Thymus (tissue), 11 donors: Measurements from ENCODE around the gene NXNL2. TPM values are rescaled to one million over a fixed set of nuclear protein-coding genes. Genes with fewer than 3 reads are reported as not detected.

Experiments used
- DNase-seq, 9 donors: peaks; one replicate each; pipeline ENCODE4 v3.0.0-alpha.2; 2013; ENCODE audit warnings: low spot score in 9 of 9, low read depth in 6 of 9, missing footprints in 1 of 9
- H3K27ac ChIP-seq, 2 donors: one replicate each; pipeline ENCODE4 v1.5.1; 2013; ENCODE audit warnings: control low read depth in 1 of 2, low read depth in 1 of 2, low read length in 1 of 2, mild to moderate bottlenecking in 1 of 2, moderate library complexity in 1 of 2
- H3K27me3 ChIP-seq, 2 donors: one replicate each; pipeline ENCODE4 v1.5.1; 2013; ENCODE audit warnings: low read length in 1 of 2; ENCODE audit not compliant: control insufficient read depth in 2 of 2, insufficient read depth in 1 of 2
- H3K36me3 ChIP-seq, 2 donors: one replicate each; pipeline ENCODE4 v1.5.1; 2013; ENCODE audit warnings: low read length in 1 of 2, mild to moderate bottlenecking in 1 of 2, moderate library complexity in 1 of 2; ENCODE audit not compliant: control insufficient read depth in 2 of 2, insufficient read depth in 2 of 2
- H3K4me1 ChIP-seq, 2 donors: one replicate each; pipeline ENCODE4 v1.5.1; 2013; ENCODE audit warnings: low read length in 2 of 2; ENCODE audit not compliant: control insufficient read depth in 2 of 2, insufficient read depth in 2 of 2
- H3K4me3 ChIP-seq, 2 donors: one replicate each; pipeline ENCODE4 v1.5.1; 2013; ENCODE audit warnings: low read length in 2 of 2, control low read depth in 1 of 2, mild to moderate bottlenecking in 1 of 2
- H3K9me3 ChIP-seq, 2 donors: one replicate each; pipeline ENCODE4 v1.5.1; 2013; ENCODE audit warnings: low read length in 1 of 2, mild to moderate bottlenecking in 1 of 2; ENCODE audit not compliant: control insufficient read depth in 2 of 2, insufficient read depth in 1 of 2
- WGBS: extraction: QIAGEN DNeasy Blood & Tissue Kit; methylation state at CpG from one replicate; pipeline ENCODE4 v1.1.7; 2013; 5-methylcytosine and 5-hydroxymethylcytosine counted together
- polyA plus RNA-seq: library from polyadenylated mRNA; stranded (reverse); fragments of 200-250 nt; gene quantifications from one replicate; pipeline ENCODE4 v1.2.3, GENCODE V29; 2013
- total RNA-seq: library from RNA; stranded (reverse); fragments of 120-200 nt; gene quantifications from one replicate; pipeline ENCODE4 v1.2.4, GENCODE V29; 2013
- donor health status: healthy.

NXNL2 gene
- total and polyA plus RNA-seq, 2 donors, result 0.05 to 0.34 TPM

DNA sequence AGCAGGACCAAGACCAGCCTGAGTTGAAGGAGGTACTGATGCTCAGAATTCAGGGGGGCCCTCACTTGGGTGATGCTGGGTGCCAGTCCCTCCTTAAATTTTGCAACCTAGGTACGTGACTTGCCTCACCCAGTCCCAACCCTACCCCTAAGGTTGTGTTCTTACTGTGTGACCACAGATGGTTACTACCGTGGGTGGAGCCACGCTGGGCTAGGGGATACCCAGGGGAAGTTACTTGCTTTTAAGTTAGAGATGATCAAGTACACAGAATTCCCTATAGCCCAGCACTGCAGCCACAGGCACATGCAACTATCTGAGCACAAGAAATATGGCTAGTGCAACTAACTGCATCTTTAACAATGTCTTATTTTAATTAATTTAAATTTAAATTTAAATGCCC lies 32.9 kb downstream of the NXNL2 start:
- no peaks in the 10 kb centered on the region for H3K36me3 ChIP-seq
- H3K4me3 ChIP-seq, result no peak overlapping the region
- no peaks in the 10 kb centered on the region for H3K9me3 ChIP-seq
- no peaks in the 10 kb centered on the region for H3K4me1 ChIP-seq
- WGBS, result 90% methylated on average over 3 of the region's 3 CpGs
- H3K27ac ChIP-seq, result no peak overlapping the region
- no peaks in the 10 kb centered on the region for H3K27me3 ChIP-seq
- no peak for DNase-seq

DNA sequence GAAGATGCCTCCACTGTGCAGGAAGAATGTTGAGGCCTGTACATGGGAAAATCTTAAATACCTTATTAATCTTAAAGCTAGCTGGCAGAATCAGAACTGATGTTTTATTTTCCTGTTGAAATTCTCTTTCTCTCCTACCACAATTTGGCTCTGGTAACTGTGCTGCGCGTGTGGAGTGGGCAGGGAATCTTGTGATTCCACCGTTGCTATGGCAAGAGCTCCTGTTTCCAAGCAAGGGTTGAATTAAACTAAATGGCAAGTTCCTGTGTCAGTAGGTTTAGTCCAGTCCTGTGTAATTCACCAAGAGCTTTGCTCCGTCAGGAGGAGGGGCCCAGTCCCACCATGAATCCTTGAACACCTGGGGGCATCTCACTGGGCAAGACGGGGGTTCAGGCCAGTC lies 36.4 kb downstream of the NXNL2 start:
- no peaks in the 10 kb centered on the region for H3K9me3 ChIP-seq
- no peak overlapping the region for H3K27ac ChIP-seq
- H3K36me3 ChIP-seq, result no peaks in the 10 kb centered on the region
- 98% methylated on average over 5 of the region's 5 CpGs for WGBS
- H3K27me3 ChIP-seq, result peaks cover 0 to 2% of the 10 kb centered on the region in 2 donors
- H3K4me3 ChIP-seq, result no peak overlapping the region
- DNase-seq, result no peak
- no peaks in the 10 kb centered on the region for H3K4me1 ChIP-seq

DNA sequence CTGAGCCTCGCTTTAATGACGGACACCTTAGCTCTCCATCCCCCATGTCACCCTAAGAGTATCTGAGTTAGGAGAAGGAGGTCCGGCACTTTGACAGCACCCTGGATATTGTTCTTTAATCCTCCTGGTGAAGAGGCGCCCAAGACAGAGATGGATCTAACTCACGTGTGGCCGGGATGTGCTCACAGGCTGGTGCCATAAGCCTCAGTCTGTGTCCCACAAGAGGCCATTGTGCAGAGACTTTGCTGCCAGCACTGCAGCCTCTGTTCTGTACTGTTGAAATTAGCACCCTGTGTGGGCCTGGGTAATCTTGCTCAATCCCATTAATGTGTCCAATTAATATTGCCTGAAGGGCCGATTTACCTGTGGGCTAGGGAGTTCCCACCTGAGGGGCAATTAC lies 37.7 kb downstream of the NXNL2 start:
- WGBS, result 97% methylated on average over 7 of the region's 7 CpGs

DNA sequence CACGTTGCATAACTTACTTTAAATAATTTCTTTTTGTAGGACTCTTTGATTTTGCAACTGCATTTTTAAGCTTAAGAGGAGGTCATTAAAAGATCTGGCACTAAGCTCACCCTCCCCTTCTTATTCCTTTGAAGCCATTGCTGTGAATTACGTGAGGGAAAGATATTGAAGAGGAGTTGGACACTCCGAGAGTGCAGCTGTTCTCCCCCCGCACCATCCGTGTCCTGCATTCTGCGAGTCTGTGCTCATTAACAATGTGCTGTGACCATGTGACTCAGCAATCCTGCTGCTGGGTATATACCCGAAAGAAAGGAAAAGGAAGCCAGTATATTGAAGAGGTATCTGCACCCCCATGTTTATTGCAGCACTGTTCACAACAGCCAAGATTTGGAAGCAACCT lies 40.0 kb downstream of the NXNL2 start:
- WGBS, result 18% methylated on average over 7 of the region's 7 CpGs
- Histone ChIP-seq H3K27me3 (peaks cover 0 to 2% of the 10 kb centered on the region in 2 donors), H3K4me3 (no peak overlapping the region), H3K36me3 (no peaks in the 10 kb centered on the region), H3K9me3 (no peaks in the 10 kb centered on the region), H3K27ac (no peak overlapping the region), H3K4me1 (no peaks in the 10 kb centered on the region)
- DNase-seq, result no peak

More for the DNA sequence above, 37.7 kb downstream of the NXNL2 start:
- H3K36me3 ChIP-seq, result no peaks in the 10 kb centered on the region
- H3K9me3 ChIP-seq, result no peaks in the 10 kb centered on the region
- no peak overlapping the region for H3K27ac ChIP-seq
- H3K27me3 ChIP-seq, result peaks cover 0 to 2% of the 10 kb centered on the region in 2 donors
- no peak for DNase-seq
- no peak overlapping the region for H3K4me3 ChIP-seq
- no peaks in the 10 kb centered on the region for H3K4me1 ChIP-seq

DNA sequence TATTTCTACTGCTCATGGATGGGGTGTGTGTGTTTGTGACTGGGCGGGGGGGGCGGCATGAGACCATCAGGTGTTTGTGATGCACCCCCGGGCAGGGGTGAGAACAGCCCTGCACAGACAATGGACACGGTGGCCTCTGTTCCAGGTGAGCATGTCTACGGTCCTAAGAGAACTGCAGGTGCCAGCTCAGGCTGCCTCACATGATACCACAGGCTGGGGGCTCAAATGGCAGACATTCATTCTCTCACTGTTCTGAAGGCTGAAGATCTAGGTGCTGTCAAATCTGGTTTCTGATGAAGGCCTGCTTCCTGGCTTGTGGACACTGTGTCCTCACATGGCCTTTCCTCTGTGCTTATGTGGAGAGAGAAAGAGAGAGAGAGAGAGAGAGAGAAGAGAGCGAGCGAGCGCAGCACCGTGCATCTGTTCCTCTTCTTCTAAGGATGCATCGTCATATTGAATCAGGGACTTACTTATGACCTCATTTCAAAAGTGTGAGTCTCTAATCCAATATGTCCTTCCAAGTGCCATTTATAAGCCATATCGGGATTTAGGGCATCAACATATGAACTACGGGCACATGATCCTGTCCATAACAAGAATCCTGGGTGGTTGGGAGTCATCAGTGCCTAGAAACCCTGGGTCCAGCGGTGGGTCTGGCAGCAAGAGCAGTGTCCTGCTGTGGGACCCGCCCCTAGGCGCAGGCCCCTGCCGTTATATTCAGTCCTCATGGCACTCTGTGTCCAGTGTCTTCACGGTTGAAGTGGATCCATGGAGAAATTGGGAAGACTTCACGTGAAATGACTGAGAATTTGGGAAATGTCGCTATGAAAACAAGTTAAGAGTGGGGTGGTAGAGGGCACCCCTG lies 42.5 kb downstream of the NXNL2 start:
- DNase-seq, result no peak
- Histone ChIP-seq H3K4me1 (no peaks in the 10 kb centered on the region), H3K36me3 (no peaks in the 10 kb centered on the region), H3K9me3 (no peaks in the 10 kb centered on the region), H3K27me3 (peaks cover 0 to 2% of the 10 kb centered on the region in 2 donors), H3K27ac (no peak overlapping the region), H3K4me3 (no peak overlapping the region)
- 93% methylated on average over 19 of the region's 19 CpGs for WGBS

DNA sequence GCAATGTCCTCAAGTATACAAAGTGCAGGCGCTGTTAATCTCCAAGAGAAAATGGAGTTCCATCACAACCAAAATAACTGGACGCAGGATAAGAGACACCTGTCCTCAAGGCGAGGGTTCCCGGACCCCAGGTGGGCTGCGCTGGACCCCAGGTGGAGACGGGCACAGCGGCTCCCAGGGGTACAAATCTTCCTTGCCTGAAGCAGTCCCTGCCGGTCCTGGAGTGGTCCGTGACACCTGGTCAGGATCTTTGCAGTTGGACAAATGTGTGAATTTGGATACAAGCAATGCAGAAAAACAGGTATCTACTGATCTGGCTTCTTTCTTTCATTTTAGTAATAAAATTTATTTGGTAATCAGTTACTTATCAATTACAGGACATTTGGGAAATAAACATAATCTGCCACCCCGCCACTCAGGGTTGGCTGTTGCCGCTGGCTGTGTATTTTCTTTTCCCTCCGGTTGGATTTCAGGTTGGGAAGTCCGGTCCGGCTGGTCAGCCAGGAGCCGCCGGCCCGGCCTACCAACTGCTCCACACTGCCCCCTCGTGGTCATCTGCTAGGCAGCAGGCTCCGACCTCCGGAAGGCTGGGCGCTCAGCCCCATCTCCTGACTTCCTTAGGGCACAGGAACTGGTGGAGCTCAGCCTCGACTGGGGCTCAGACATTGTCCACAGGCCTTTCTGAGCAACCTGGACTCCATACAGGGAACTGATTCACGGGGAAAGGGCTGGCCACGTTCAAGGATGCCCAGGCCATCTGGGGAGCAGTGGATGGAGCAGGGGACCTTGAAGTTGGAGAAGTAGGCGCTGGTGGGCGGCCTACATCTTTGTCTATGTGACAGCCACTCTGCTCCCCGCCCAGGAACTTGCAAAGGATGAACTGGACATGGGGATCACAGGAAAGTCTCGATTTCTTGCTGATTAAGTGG lies 43.4 kb downstream of the NXNL2 start:
- no peak overlapping the region for H3K4me3 ChIP-seq
- H3K9me3 ChIP-seq, result no peaks in the 10 kb centered on the region
- peak; percentile 13 to 61 (median 40) for DNase-seq
- WGBS, result 53% methylated on average over 28 of the region's 28 CpGs
- H3K27me3 ChIP-seq, result peaks cover 0 to 2% of the 10 kb centered on the region in 2 donors
- H3K4me1 ChIP-seq, result no peaks in the 10 kb centered on the region
- no peaks in the 10 kb centered on the region for H3K36me3 ChIP-seq
- H3K27ac ChIP-seq, result no peak overlapping the region

DNA sequence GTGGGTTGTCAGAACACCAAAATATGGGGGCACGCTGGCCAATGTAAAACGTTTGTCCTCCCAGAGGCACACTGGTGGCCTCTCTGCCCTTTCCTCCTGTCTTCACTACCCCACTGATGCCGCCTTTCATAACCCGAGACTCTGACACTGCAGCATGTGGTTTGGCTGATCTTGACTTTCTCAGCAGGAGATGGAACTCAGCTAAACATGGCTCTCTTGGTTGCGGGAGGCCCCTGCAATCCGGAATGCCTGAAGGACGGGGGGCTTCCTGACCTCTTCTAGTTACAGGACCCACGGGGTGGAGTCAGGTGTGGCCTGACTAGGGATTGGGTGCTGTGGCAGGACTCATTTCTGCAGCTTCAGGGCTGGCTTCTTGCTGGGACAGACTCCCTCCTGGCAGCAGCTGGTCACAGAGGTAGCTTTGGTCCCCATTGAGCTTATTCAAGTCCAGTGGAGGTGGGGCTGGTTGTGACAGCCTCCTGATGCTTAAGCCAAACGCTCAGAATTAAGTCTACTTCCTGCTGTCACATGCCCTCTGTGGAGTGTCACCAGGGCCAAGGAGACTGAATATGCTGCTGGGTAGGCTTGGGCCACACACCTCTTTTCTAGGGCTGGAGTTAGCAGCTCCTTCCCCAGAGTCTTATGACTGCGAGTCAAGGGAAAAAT lies 44.2 kb downstream of the NXNL2 start:
- peaks cover 0 to 2% of the 10 kb centered on the region in 2 donors for H3K27me3 ChIP-seq
- no peak overlapping the region for H3K27ac ChIP-seq
- DNase-seq, result no peak
- no peaks in the 10 kb centered on the region for H3K9me3 ChIP-seq
- 91% methylated on average over 10 of the region's 10 CpGs for WGBS
- H3K4me1 ChIP-seq, result no peaks in the 10 kb centered on the region
- no peak overlapping the region for H3K4me3 ChIP-seq
- no peaks in the 10 kb centered on the region for H3K36me3 ChIP-seq

DNA sequence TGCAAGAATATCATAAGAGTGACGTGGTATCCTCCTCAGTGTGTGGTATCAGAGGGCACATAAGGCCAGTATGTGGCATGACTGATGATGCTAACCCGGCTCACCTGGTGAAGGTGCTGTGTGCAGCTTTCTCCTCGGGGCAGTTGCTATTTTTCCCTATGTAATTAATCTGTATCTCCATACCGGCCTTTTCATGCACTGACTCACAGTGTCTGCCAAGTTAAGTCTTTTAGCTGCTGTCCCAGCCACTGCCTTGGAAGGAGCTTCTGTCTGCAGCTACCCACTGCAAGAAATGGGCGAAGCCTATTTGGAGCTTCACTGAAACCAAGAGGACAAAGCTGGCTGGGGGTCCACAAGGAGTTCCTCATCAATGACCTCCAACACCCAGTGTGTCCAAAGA lies 46.0 kb downstream of the NXNL2 start:
- no peaks in the 10 kb centered on the region for H3K36me3 ChIP-seq
- no peaks in the 10 kb centered on the region for H3K9me3 ChIP-seq
- no peaks in the 10 kb centered on the region for H3K4me1 ChIP-seq
- H3K27ac ChIP-seq, result no peak overlapping the region
- no peaks in the 10 kb centered on the region for H3K27me3 ChIP-seq
- 93% methylated on average over 5 of the region's 5 CpGs for WGBS
- no peak for DNase-seq
- H3K4me3 ChIP-seq, result no peak overlapping the region
